ENCODE measurements around the gene BRD9.
"Not testable (repeated sequence)": the region's sequence is repeated elsewhere in the genome, so short reads cannot be mapped to it uniquely, and the experiment has no call there.

The BRD9 gene

GRCh38 chr5:930866-931265 is 38.3 kb upstream of the BRD9 start:
- Histone ChIP-seq H3K9me3 (replicated peaks in 1 of 2; ENCODE audit: control insufficient read depth in 2 of 2, insufficient read depth in 1 of 2, low read depth in 1 of 2, low read length in 2 of 2) (peaks cover 0 to 6% of the 10 kb centered on the region in 2 donors), H3K36me3 (replicated peaks in 1 of 2; ENCODE audit: control insufficient read depth in 2 of 2, insufficient read depth in 2 of 2, low read length in 2 of 2) (no peaks in the 10 kb centered on the region), H3K4me3 (ENCODE audit: low read length in 2 of 2) (no peak overlapping the region), H3K27me3 (ENCODE audit: control insufficient read depth in 3 of 3, insufficient read depth in 3 of 3, low read depth in 1 of 3, low read length in 3 of 3) (peaks cover 0 to 9% (median 0%) of the 10 kb centered on the region in 3 experiments), H3K18ac (ENCODE audit: low read length) (no peak overlapping the region), H2AFZ (ENCODE audit: low read length) (no peak overlapping the region), H3K23ac (ENCODE audit: low read depth, low read length, poor library complexity) (no peak overlapping the region), H3K4ac (ENCODE audit: low read length) (no peak overlapping the region), H3K27ac (replicated peaks; ENCODE audit: low read length) (no peak overlapping the region), H2BK5ac (ENCODE audit: low read length) (no peak overlapping the region), H4K91ac (ENCODE audit: low read depth, low read length, poor library complexity) (no peak overlapping the region), H3K9ac (ENCODE audit: low read depth, low read length, poor library complexity) (no peak overlapping the region), H2AK5ac (ENCODE audit: low read depth, low read length) (no peak overlapping the region), H2BK15ac (ENCODE audit: low read length) (no peak overlapping the region), H3K4me1 (ENCODE audit: control insufficient read depth in 2 of 2, insufficient read depth in 1 of 2, low read depth in 1 of 2, low read length in 2 of 2) (no peaks in the 10 kb centered on the region), H2BK12ac (ENCODE audit: low read length) (no peak overlapping the region), H4K8ac (ENCODE audit: low read depth, low read length) (no peak overlapping the region), H3K79me1 (ENCODE audit: low read depth, low read length) (no peaks in the 10 kb centered on the region), H2BK120ac (ENCODE audit: low read depth, low read length) (no peak overlapping the region), H3K4me2 (ENCODE audit: insufficient read depth, low read length, poor library complexity, severe bottlenecking) (no peak overlapping the region), H3K14ac (ENCODE audit: low read length) (no peak overlapping the region)
- WGBS, 2 donors (ENCODE audit: extremely low coverage in 2 of 2, insufficient read length in 2 of 2, insufficient replicate concordance in 1 of 2): no CpG with 5 or more reads among the region's 8 CpGs
- DNase-seq (ENCODE audit: low spot score): no peak

GRCh38 chr5:929596-929995 is 37.0 kb upstream of the BRD9 start:
- Histone ChIP-seq H3K27me3 (ENCODE audit: control insufficient read depth in 3 of 3, insufficient read depth in 3 of 3, low read depth in 1 of 3, low read length in 3 of 3) (peaks cover 0 to 9% (median 0%) of the 10 kb centered on the region in 3 experiments), H3K4me3 (ENCODE audit: low read length in 2 of 2) (no peak overlapping the region), H2BK120ac (ENCODE audit: low read depth, low read length) (no peak overlapping the region), H4K8ac (ENCODE audit: low read depth, low read length) (no peak overlapping the region), H3K23ac (ENCODE audit: low read depth, low read length, poor library complexity) (no peak overlapping the region), H2AFZ (ENCODE audit: low read length) (no peak overlapping the region), H3K27ac (replicated peaks; ENCODE audit: low read length) (no peak overlapping the region), H3K79me1 (ENCODE audit: low read depth, low read length) (no peaks in the 10 kb centered on the region), H3K4ac (ENCODE audit: low read length) (no peak overlapping the region), H3K9me3 (replicated peaks in 1 of 2; ENCODE audit: control insufficient read depth in 2 of 2, insufficient read depth in 1 of 2, low read depth in 1 of 2, low read length in 2 of 2) (peaks cover 0 to 4% of the 10 kb centered on the region in 2 donors), H3K18ac (ENCODE audit: low read length) (no peak overlapping the region), H3K4me1 (ENCODE audit: control insufficient read depth in 2 of 2, insufficient read depth in 1 of 2, low read depth in 1 of 2, low read length in 2 of 2) (no peaks in the 10 kb centered on the region), H4K91ac (ENCODE audit: low read depth, low read length, poor library complexity) (no peak overlapping the region), H3K4me2 (ENCODE audit: insufficient read depth, low read length, poor library complexity, severe bottlenecking) (no peak overlapping the region), H2BK5ac (ENCODE audit: low read length) (no peak overlapping the region), H2AK5ac (ENCODE audit: low read depth, low read length) (no peak overlapping the region), H3K14ac (ENCODE audit: low read length) (no peak overlapping the region), H2BK12ac (ENCODE audit: low read length) (no peak overlapping the region), H2BK15ac (ENCODE audit: low read length) (no peak overlapping the region), H3K9ac (ENCODE audit: low read depth, low read length, poor library complexity) (no peak overlapping the region), H3K36me3 (replicated peaks in 1 of 2; ENCODE audit: control insufficient read depth in 2 of 2, insufficient read depth in 2 of 2, low read length in 2 of 2) (no peaks in the 10 kb centered on the region)
- no peak for DNase-seq (ENCODE audit: low spot score)

- not testable (repeated sequence) for H2BK5ac ChIP-seq (ENCODE audit: low read length); H3K27me3 ChIP-seq (ENCODE audit: control insufficient read depth in 3 of 3, insufficient read depth in 3 of 3, low read depth in 1 of 3, low read length in 3 of 3); H2BK15ac ChIP-seq (ENCODE audit: low read length); H3K14ac ChIP-seq (ENCODE audit: low read length); H3K27ac ChIP-seq (replicated peaks; ENCODE audit: low read length); H3K4me2 ChIP-seq (ENCODE audit: insufficient read depth, low read length, poor library complexity, severe bottlenecking); H3K79me1 ChIP-seq (ENCODE audit: low read depth, low read length); H4K8ac ChIP-seq (ENCODE audit: low read depth, low read length); H2AFZ ChIP-seq (ENCODE audit: low read length); H3K18ac ChIP-seq (ENCODE audit: low read length); H3K4me3 ChIP-seq (ENCODE audit: low read length in 2 of 2); DNase-seq (ENCODE audit: low spot score); H2BK120ac ChIP-seq (ENCODE audit: low read depth, low read length); H3K9me3 ChIP-seq (replicated peaks in 1 of 2; ENCODE audit: control insufficient read depth in 2 of 2, insufficient read depth in 1 of 2, low read depth in 1 of 2, low read length in 2 of 2); H2AK5ac ChIP-seq (ENCODE audit: low read depth, low read length); H2BK12ac ChIP-seq (ENCODE audit: low read length); H4K91ac ChIP-seq (ENCODE audit: low read depth, low read length, poor library complexity); H3K4me1 ChIP-seq (ENCODE audit: control insufficient read depth in 2 of 2, insufficient read depth in 1 of 2, low read depth in 1 of 2, low read length in 2 of 2); H3K23ac ChIP-seq (ENCODE audit: low read depth, low read length, poor library complexity); H3K36me3 ChIP-seq (replicated peaks in 1 of 2; ENCODE audit: control insufficient read depth in 2 of 2, insufficient read depth in 2 of 2, low read length in 2 of 2); H3K9ac ChIP-seq (ENCODE audit: low read depth, low read length, poor library complexity); H3K4ac ChIP-seq (ENCODE audit: low read length)
These were observed 36.6 kb upstream of the BRD9 start for GRCh38 chr5:929182-929581.

GRCh38 chr5:927172-928015 is 34.8 kb upstream of the BRD9 start:
- H3K9me3 ChIP-seq (replicated peaks in 1 of 2; ENCODE audit: control insufficient read depth in 2 of 2, insufficient read depth in 1 of 2, low read depth in 1 of 2, low read length in 2 of 2): no peaks in the 10 kb centered on the region
- no peak for DNase-seq (ENCODE audit: low spot score)
- H2AK5ac ChIP-seq (ENCODE audit: low read depth, low read length): peak overlapping the region; percentile 69
- peak overlapping the region; percentile 85 for H3K14ac ChIP-seq (ENCODE audit: low read length)
- H3K36me3 ChIP-seq (replicated peaks in 1 of 2; ENCODE audit: control insufficient read depth in 2 of 2, insufficient read depth in 2 of 2, low read length in 2 of 2): no peaks in the 10 kb centered on the region
- H3K23ac ChIP-seq (ENCODE audit: low read depth, low read length, poor library complexity): peak overlapping the region; percentile 57
- no CpG with 5 or more reads among the region's 30 CpGs for WGBS, 2 donors (ENCODE audit: extremely low coverage in 2 of 2, insufficient read length in 2 of 2, insufficient replicate concordance in 1 of 2)
- no peak overlapping the region for H2AFZ ChIP-seq (ENCODE audit: low read length)
- no peak overlapping the region for H4K91ac ChIP-seq (ENCODE audit: low read depth, low read length, poor library complexity)
- peak overlapping the region; percentile 30 for H4K8ac ChIP-seq (ENCODE audit: low read depth, low read length)
- peak overlapping the region; percentile 66 for H3K4me2 ChIP-seq (ENCODE audit: insufficient read depth, low read length, poor library complexity, severe bottlenecking)
- H2BK15ac ChIP-seq (ENCODE audit: low read length): no peak overlapping the region
- H3K4me1 ChIP-seq (ENCODE audit: control insufficient read depth in 2 of 2, insufficient read depth in 1 of 2, low read depth in 1 of 2, low read length in 2 of 2): no peaks in the 10 kb centered on the region
- no peak overlapping the region for H3K18ac ChIP-seq (ENCODE audit: low read length)
- H3K9ac ChIP-seq (ENCODE audit: low read depth, low read length, poor library complexity): no peak overlapping the region
- H3K79me1 ChIP-seq (ENCODE audit: low read depth, low read length): no peaks in the 10 kb centered on the region
- H2BK5ac ChIP-seq (ENCODE audit: low read length): no peak overlapping the region
- H3K4ac ChIP-seq (ENCODE audit: low read length): no peak overlapping the region
- no peak overlapping the region for H2BK120ac ChIP-seq (ENCODE audit: low read depth, low read length)
- no peak overlapping the region for H3K27ac ChIP-seq (replicated peaks; ENCODE audit: low read length)
- peaks cover 0 to 9% (median 0%) of the 10 kb centered on the region in 3 experiments for H3K27me3 ChIP-seq (ENCODE audit: control insufficient read depth in 3 of 3, insufficient read depth in 3 of 3, low read depth in 1 of 3, low read length in 3 of 3)
- H2BK12ac ChIP-seq (ENCODE audit: low read length): no peak overlapping the region
- no peak overlapping the region for H3K4me3 ChIP-seq (ENCODE audit: low read length in 2 of 2)
